Esophagus muscularis mucosa (tissue), 4 donors: ENCODE results near the gene TMEM141.

Experiments
- EP300 ChIP-seq: sonication (generic); formaldehyde crosslinking; IDR thresholded peaks from one replicate; pipeline ENCODE4 v1.6.1; 2017; ENCODE audit warnings: antibody characterized with exemption
- POLR2A ChIP-seq: fragments of 450-650 bp; IDR thresholded peaks from one replicate; pipeline ENCODE4 v1.6.1; 2017; ENCODE audit warnings: antibody characterized with exemption, moderate library complexity, mild to moderate bottlenecking, low read depth
- POLR2AphosphoS5 ChIP-seq, 2 donors: sonication (generic); formaldehyde crosslinking; IDR thresholded peaks; one replicate each; pipeline ENCODE4 v1.6.1; 2017; ENCODE audit warnings: antibody characterized with exemption in 2 of 2
- TF ChIP-seq, protein P1 (sequence below), 3 experiments: fragments of 200-600 bp in 2 of 3; fragments of 450-650 bp in 1 of 3; sonication (generic) in 2 of 3; IDR thresholded peaks; one replicate each; pipeline ENCODE4 v1.5.1; 2017 to 2019; ENCODE audit warnings: antibody characterized with exemption in 3 of 3, mild to moderate bottlenecking in 2 of 3, moderate library complexity in 1 of 3

DNA sequence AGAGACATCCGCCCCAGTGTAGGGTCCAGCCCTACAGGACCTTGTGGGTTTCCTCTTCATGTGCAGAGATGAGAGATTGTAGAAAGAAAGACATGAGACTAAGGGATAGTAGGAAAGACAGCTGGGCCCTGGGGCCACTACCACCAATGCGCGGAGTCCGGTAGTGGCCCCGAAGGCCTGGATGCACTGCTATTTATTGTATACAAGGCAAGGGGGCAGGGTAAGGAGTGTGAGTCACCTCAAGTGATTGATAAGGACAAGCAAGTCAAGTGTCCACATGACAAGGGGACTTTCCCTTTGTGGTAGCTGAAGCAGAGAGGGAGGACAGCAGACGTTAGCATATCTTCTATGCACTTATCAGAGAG is 6.2 kb upstream of the TMEM141 start:
- no peak for TF ChIP-seq POLR2A
- TF ChIP-seq, protein P1, sequence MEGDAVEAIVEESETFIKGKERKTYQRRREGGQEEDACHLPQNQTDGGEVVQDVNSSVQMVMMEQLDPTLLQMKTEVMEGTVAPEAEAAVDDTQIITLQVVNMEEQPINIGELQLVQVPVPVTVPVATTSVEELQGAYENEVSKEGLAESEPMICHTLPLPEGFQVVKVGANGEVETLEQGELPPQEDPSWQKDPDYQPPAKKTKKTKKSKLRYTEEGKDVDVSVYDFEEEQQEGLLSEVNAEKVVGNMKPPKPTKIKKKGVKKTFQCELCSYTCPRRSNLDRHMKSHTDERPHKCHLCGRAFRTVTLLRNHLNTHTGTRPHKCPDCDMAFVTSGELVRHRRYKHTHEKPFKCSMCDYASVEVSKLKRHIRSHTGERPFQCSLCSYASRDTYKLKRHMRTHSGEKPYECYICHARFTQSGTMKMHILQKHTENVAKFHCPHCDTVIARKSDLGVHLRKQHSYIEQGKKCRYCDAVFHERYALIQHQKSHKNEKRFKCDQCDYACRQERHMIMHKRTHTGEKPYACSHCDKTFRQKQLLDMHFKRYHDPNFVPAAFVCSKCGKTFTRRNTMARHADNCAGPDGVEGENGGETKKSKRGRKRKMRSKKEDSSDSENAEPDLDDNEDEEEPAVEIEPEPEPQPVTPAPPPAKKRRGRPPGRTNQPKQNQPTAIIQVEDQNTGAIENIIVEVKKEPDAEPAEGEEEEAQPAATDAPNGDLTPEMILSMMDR (IDR thresholded peaks at IDR 0.05), result no peak
- no peak for TF ChIP-seq EP300
- TF ChIP-seq POLR2AphosphoS5 (IDR thresholded peaks at IDR 0.05), result no peak
